Measurements from ENCODE around the gene AGBL4.

DNA sequence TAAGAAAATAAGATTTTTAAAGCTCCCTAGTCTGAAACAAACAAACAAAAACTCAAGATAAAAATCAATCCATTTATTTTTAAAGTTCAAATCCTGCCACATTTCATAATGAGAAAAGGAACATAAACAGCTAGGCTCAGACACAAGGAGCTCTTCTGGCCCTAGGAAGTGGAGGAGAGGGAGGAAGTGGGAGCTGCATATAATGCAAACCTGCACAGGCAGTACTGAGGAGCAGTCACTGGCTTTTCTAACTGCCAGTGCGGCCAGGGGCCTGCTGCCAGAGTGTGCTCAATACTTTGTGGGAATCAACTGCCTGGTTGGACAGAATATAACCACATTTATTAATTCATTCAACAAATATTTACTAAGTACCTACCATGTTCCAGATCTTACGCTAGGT lies 1411.9 kb downstream of the AGBL4 start:
- TF ChIP-seq, protein P1, sequence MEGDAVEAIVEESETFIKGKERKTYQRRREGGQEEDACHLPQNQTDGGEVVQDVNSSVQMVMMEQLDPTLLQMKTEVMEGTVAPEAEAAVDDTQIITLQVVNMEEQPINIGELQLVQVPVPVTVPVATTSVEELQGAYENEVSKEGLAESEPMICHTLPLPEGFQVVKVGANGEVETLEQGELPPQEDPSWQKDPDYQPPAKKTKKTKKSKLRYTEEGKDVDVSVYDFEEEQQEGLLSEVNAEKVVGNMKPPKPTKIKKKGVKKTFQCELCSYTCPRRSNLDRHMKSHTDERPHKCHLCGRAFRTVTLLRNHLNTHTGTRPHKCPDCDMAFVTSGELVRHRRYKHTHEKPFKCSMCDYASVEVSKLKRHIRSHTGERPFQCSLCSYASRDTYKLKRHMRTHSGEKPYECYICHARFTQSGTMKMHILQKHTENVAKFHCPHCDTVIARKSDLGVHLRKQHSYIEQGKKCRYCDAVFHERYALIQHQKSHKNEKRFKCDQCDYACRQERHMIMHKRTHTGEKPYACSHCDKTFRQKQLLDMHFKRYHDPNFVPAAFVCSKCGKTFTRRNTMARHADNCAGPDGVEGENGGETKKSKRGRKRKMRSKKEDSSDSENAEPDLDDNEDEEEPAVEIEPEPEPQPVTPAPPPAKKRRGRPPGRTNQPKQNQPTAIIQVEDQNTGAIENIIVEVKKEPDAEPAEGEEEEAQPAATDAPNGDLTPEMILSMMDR (conservative IDR thresholded peaks at IDR 0.05; ENCODE audit: low read depth, low read length): no peak
- TF ChIP-seq EZH2phosphoT487 (IDR thresholded peaks at IDR 0.05; ENCODE audit: borderline replicate concordance, low read length): no peak
- no peak for TF ChIP-seq EZH2 (IDR thresholded peaks at IDR 0.05; ENCODE audit: low read length, unreplicated experiment)
